GM19025 (cell line): ENCODE data around the gene NTNG2.

Source experiments
- ATAC-seq: cut with Tn5 transposase; IDR thresholded peaks from one replicate; pipeline ENCODE4 v1.9.1; 2021; ENCODE audit warnings: mild to moderate bottlenecking, low read depth, moderate library complexity; ENCODE audit not compliant: unreplicated experiment

Gene NTNG2

GRCh38 chr9:132168347-132168746, 6.5 kb downstream of the NTNG2 start:
- ATAC-seq: no peak

DNA sequence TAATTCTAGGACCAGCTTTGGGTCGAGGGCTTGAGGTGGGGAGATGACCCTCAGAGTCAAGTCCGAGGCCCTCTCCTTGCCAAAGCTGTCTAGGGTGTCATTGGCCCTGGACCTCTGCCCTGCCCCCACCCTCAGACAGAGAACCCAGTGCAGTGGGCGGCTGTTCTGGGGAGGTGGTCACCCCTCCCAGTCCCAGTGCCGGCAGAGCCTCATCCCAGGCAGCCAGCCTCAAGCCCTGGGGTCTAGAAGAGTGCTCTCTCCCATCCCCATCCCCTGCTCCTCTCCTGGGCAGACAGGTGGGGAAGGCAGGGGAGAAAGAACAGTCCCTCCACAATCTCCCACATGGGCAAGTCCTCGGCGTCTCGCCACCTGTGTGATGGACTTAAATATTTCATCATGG, 7.0 kb downstream of the NTNG2 start:
- no peak for ATAC-seq

- no peak for ATAC-seq
Observed at GRCh38 chr9:132169672-132170392, 8.0 kb downstream of the NTNG2 start.

DNA sequence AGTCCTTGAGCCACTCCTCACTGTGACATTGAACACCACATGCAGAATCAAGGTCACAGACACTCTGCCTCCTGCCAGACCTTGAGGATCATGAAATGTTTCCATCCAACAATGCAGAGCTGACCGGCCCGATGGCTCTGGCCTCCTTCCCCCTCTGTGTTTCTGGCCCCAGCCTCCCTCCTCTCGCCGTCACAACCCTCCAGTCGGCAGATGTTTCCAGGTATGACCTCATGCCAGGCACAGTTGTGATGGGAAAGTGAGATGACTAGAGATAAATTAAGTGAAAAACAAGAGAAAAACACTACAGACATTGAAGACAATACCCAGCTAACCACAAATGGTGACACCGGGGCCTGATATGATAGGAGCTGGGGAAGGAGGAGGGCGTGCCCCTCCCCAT, 9.8 kb downstream of the NTNG2 start:
- no peak for ATAC-seq

DNA sequence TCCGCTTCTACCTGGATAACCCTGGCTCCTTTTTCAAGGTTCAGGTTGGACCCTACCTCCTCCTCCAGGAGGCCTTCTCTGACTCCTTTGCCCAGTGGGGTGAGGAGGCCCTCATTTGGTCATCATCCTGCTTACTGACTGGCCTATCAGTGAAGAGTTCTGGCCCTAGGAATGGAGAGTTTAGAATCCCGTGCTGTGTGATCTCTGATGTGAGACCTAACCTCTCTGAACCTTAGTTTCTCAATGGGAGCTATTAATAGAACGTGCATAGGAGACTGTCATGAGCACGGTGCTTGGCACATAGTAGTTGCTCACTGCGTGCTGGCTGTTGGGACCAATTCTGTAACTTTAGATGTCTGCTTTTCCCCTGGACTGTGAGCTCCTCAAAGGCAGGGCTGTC, 10.3 kb downstream of the NTNG2 start:
- ATAC-seq: no peak

DNA sequence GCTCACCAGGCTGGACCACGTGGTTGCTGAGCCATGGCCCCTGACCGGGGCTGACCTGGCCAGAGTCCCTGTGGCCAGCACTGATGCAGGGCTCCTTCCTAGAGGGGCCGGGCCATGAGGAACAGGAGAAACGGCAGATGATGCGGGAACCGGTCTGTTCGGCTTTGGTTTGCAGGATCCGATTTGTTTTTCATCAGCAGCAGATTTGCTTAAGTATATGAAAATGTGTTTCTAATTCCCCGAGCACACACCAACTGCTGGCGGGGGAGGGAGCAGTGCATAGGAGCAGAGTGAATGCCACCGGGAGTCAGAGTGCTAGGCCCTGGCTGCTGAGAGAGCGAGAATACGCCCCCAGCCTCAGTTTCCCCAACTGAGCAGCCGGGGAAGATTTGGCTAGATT, 13.6 kb downstream of the NTNG2 start:
- no peak for ATAC-seq

GRCh38 chr9:132176338-132176737, 14.5 kb downstream of the NTNG2 start:
- ATAC-seq: no peak

GRCh38 chr9:132181796-132182313, 20.0 kb downstream of the NTNG2 start:
- ATAC-seq: no peak

DNA sequence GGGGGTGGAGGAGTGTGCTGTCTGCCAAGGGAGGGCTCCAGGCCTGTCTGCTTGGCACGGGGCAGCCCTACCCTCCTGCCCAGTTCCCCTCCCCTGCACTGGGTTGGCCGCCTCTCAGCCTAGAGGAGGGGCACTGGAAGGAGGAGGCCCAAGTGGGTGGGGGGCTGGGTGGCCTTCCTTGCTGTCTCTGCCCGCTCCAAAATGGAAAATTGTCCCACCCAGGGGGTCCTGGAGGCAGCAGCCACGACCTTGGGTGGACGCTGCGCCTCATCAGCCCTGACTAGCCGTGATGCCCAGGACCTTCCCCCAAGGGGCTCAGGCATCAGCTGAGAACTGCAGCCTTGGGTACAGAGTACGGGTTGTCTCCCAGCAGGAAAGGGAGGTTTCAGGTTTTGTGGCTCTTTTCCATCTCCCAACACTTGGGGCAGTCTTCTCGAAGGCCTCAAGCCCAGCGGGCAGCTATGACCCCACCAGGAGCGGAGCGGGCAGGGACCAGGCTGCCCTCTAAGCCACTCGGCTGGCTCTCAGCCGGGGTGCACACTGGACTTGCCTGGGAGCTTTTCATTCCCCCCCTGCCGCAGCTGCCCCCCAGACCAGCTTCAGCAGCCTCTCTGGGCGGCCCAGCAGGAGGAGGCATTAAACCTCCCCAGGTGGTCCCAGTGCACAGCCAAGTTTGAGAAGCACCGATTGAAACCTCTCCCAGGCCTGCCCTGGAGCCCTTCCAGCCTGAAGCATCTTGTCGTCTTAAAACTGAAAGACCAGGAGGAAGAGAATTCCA, 20.6 kb downstream of the NTNG2 start:
- no peak for ATAC-seq

DNA sequence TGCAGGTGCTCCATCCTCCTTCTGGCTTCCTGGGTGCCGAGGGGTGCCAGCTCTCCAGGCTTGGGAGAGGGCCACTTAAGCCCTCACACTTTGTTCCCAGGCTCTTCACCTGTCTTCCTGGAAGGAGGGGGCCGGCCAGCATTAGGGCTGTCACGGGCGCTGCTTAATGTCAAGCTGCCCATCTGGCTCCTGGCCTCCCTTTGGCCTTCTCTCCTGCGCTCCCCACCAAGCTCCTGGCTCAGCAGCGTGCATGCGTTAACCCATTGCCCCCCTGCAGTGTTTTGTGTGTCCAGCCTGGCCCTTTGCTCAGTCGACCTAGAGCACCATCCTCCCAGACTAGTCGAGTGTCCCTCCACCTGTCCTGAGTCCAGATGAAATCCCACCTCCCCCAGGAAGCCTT, 21.3 kb downstream of the NTNG2 start:
- no peak for ATAC-seq

GRCh38 chr9:132183715-132184114, 21.9 kb downstream of the NTNG2 start:
- ATAC-seq: no peak

- no peak for ATAC-seq
Observed at GRCh38 chr9:132184124-132184523, 22.3 kb downstream of the NTNG2 start.

DNA sequence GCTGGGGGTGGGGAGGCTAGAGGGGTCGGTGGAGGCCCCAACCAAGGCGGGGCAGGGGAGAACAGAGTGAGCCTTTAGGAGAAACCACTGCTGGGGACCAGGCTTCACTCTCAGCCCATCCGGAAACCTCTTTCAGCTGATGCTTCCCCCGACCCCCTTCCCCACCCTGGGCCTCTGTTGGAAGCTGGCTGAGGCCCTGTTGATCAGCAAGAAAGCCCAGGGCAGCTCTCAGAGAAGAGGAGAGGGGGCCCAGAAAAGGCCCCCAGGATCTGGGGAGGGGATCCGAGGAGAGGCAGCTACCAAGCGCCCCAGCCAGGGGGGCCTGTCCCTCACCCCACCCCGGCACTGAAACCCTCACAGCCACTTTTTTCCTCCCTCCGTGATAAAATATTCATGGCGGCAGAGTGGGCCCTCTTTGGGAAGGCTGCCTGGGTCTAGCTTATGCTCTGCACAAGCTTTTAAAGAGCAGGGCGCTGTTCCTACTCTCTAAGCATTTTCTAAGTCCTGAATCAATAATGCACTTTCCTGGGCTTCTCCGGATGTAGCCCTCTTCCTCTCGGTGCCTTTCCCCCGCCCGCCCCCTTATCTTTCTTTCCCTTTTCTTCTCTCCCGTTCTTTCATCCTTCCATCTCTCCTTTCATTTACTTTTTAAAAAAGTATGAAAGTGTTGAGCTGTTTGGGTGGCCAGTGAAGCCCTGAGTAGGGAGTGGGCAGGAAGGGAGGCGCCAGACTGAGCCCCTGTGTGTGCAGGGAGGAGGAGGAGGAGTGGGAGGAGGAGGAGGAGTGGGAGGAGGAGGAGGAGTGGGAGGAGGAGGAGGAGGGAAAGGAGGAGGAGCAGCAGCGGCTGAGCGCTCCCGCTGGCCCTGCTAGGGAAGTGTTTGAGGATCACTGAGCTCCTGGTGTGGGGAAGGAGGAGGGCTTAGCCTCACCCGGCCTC, 23.5 kb downstream of the NTNG2 start:
- no peak for ATAC-seq

DNA sequence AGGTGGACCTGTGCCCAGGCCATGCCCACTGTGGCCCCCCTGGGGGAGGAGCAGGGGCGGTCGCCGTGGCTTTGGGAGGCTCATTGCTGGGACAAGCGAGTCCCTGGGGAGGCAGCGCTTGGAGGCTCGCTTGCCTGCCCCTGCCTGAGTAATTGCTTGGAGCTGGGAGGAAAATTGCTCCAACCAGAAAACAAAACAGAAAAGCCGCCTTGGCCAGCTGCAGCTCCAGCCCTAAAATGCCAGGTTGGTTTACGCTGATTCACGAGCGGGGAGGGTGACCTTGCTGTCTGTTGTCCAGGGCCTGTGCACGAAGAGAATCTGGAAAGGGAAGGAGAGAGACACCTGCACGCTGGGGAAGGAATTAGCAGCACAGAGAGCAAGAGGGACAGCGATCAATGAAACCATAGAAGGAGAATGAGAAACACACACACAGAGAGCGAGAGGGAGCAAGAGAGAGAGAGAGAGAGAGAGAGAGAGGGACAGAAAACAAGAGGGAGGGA, 25.3 kb downstream of the NTNG2 start:
- no peak for ATAC-seq

- ATAC-seq: no peak
Observed at GRCh38 chr9:132190966-132191365, 29.1 kb downstream of the NTNG2 start.

GRCh38 chr9:132192728-132193127, 30.9 kb downstream of the NTNG2 start:
- no peak for ATAC-seq

DNA sequence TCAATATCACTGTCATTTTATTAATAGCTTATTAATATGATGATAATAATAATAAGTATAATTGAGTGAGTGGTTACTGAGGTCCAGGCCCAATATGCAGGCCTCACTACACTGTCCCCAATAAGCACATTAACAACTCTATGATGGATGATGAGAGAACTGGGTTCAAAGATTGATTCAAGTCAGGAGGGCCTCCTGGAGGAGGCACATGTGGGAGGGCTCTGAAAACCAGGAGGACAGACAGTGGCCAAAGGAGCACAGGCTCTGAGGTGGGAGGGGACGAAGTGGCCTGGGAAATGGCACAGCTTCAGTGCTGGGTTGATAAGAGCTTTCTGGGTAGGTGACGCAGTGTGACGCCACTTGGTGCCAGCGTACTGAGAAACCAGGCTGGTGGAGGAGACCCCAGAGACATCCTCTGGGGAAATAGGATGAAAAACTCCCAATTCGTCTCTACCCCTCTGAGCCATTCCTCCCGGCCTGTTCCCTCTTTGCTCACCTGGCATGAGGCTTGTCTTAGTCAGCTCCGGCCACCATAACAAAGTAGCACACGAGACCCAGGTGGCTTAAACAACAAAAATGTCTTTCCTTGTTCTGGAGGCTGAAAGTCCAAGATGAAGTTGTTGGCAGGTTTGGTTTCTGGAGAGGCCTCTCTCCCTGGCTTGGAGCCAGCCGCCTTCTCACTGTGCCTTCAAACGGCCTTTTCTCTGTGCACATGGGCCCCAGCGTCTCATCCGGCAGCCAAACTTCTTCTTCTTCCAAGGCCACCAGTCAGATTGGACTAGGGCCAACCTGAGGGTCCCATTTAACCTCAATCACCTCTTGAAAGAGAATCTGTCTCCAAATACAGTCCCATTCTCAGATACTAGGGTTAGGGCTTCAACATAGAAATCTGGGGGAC, 31.6 kb downstream of the NTNG2 start:
- ATAC-seq: no peak

DNA sequence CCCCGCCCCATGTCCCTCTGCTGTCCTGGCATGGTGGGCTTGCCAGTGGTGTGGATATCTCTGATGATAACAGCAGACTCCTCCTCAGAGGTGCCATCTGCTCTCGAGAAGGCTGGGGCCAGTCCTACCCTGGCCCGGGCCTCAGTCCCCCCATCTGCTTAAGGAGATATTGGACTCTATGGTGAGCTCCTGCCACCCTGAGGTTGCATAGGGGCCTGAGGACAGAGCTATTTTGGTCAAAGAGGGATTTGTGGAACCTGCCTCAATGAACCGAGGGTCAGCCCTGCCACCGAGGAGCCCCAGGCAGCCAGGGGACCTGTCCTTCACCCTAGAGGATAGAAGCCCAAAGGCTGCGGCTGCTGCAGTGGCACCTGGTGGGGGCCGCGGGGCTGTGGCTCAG, 32.6 kb downstream of the NTNG2 start:
- no peak for ATAC-seq

- no peak for ATAC-seq
Observed at GRCh38 chr9:132197315-132197714, 35.5 kb downstream of the NTNG2 start.
